ENCODE data around the gene PPFIA1. TPM values are rescaled to one million over a fixed set of nuclear protein-coding genes. Genes with fewer than 3 reads are reported as not detected.

Gene PPFIA1
- total and polyA plus RNA-seq, 2 of the 13 experiments (the other 11 are each of a cell fraction or from before 2014, with no cell fraction given): 29.9 to 45.2 TPM

GRCh38 chr11:70252844-70253243 is 17.6 kb upstream of the PPFIA1 start:
- Histone ChIP-seq H4K20me1 (ENCODE audit: insufficient read depth, low read length) (no peaks in the 10 kb centered on the region), H3K27ac (ENCODE audit: extremely low read length, insufficient read depth, low read length) (no peak overlapping the region), H3K27me3 (ENCODE audit: control insufficient read depth in 1 of 2, insufficient read depth in 2 of 2, low read length in 2 of 2) (peaks cover 0 to 40% of the 10 kb centered on the region in 2 experiments; a peak in 3 of 5 replicates), H3K4me2 (ENCODE audit: low read depth, low read length) (no peak overlapping the region), H2AFZ (ENCODE audit: low read length) (no peak overlapping the region), H3K9ac (ENCODE audit: insufficient read depth, low read depth, low read length) (no peak overlapping the region), H3K79me2 (ENCODE audit: insufficient read depth, low read length) (no peaks in the 10 kb centered on the region), H3K9me3 (ENCODE audit: low read length) (no peaks in the 10 kb centered on the region), H3K4me3 (replicated peaks in 1 of 3; ENCODE audit: insufficient read depth in 1 of 3, low read depth in 2 of 3, low read length in 3 of 3) (no peak overlapping the region), H3K36me3 (replicated peaks in 1 of 2; ENCODE audit: control insufficient read depth in 1 of 2, insufficient read depth in 2 of 2, low read length in 2 of 2) (no peaks in the 10 kb centered on the region), H3K4me1 (ENCODE audit: insufficient read depth, low read length) (peaks cover 6% of the 10 kb centered on the region; the same call in 1 of the 2 replicates)
- FAIRE-seq: no peak
- CTCF ChIA-PET (ENCODE audit: low intra/inter-chr PET ratio, low total read pairs): no interaction called here
- intact Hi-C loops (cut with micrococcal nuclease; ENCODE audit: unreplicated experiment): no loop called here
- in situ Hi-C loops (cut with HindIII; ENCODE audit: extremely low pct_ligation_motif_present, low pct_unique_long_range_greater_than_20kb): no loop called here
- POLR2A ChIA-PET: no interaction called here
- TF ChIP-seq RELA (CRISPR knock-in tag; IDR thresholded peaks at IDR 0.05) (no peak), ZNF337 (CRISPR knock-in tag; IDR thresholded peaks at IDR 0.05; ENCODE audit: borderline replicate concordance, low read depth) (no peak), NR1H2 (CRISPR knock-in tag; IDR thresholded peaks at IDR 0.05; ENCODE audit: borderline replicate concordance, low read depth) (no peak), ZNF260 (CRISPR knock-in tag; IDR thresholded peaks at IDR 0.05; ENCODE audit: borderline replicate concordance, low read depth) (no peak), EZH2 (conservative IDR thresholded peaks at IDR 0.05; ENCODE audit: low read depth, low read length) (no peak), ZFP36L1 (CRISPR knock-in tag; IDR thresholded peaks at IDR 0.05) (no peak), POLR2AphosphoS5 (IDR thresholded peaks at IDR 0.05; ENCODE audit: low read depth, low read length) (no peak), TMF1 (CRISPR knock-in tag; IDR thresholded peaks at IDR 0.05; ENCODE audit: low read depth) (no peak)
- TF ChIP-seq, protein P1, sequence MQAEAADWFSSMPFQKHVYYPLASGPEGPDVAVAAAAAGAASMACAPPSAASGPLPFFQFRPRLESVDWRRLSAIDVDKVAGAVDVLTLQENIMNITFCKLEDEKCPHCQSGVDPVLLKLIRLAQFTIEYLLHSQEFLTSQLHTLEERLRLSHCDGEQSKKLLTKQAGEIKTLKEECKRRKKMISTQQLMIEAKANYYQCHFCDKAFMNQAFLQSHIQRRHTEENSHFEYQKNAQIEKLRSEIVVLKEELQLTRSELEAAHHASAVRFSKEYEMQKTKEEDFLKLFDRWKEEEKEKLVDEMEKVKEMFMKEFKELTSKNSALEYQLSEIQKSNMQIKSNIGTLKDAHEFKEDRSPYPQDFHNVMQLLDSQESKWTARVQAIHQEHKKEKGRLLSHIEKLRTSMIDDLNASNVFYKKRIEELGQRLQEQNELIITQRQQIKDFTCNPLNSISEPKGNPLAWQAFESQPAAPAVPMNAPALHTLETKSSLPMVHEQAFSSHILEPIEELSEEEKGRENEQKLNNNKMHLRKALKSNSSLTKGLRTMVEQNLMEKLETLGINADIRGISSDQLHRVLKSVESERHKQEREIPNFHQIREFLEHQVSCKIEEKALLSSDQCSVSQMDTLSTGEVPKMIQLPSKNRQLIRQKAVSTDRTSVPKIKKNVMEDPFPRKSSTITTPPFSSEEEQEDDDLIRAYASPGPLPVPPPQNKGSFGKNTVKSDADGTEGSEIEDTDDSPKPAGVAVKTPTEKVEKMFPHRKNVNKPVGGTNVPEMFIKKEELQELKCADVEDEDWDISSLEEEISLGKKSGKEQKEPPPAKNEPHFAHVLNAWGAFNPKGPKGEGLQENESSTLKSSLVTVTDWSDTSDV (CRISPR knock-in tag; IDR thresholded peaks at IDR 0.05): no peak
- TF ChIP-seq, protein P2, sequence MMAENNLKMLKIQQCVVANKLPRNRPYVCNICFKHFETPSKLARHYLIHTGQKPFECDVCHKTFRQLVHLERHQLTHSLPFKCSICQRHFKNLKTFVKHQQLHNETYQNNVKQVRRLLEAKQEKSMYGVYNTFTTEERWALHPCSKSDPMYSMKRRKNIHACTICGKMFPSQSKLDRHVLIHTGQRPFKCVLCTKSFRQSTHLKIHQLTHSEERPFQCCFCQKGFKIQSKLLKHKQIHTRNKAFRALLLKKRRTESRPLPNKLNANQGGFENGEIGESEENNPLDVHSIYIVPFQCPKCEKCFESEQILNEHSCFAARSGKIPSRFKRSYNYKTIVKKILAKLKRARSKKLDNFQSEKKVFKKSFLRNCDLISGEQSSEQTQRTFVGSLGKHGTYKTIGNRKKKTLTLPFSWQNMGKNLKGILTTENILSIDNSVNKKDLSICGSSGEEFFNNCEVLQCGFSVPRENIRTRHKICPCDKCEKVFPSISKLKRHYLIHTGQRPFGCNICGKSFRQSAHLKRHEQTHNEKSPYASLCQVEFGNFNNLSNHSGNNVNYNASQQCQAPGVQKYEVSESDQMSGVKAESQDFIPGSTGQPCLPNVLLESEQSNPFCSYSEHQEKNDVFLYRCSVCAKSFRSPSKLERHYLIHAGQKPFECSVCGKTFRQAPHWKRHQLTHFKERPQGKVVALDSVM (CRISPR knock-in tag; IDR thresholded peaks at IDR 0.05): no peak
- TF ChIP-seq, protein P3, sequence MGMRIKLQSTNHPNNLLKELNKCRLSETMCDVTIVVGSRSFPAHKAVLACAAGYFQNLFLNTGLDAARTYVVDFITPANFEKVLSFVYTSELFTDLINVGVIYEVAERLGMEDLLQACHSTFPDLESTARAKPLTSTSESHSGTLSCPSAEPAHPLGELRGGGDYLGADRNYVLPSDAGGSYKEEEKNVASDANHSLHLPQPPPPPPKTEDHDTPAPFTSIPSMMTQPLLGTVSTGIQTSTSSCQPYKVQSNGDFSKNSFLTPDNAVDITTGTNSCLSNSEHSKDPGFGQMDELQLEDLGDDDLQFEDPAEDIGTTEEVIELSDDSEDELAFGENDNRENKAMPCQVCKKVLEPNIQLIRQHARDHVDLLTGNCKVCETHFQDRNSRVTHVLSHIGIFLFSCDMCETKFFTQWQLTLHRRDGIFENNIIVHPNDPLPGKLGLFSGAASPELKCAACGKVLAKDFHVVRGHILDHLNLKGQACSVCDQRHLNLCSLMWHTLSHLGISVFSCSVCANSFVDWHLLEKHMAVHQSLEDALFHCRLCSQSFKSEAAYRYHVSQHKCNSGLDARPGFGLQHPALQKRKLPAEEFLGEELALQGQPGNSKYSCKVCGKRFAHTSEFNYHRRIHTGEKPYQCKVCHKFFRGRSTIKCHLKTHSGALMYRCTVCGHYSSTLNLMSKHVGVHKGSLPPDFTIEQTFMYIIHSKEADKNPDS (CRISPR knock-in tag; IDR thresholded peaks at IDR 0.05): no peak
- TF ChIP-seq, protein P4, sequence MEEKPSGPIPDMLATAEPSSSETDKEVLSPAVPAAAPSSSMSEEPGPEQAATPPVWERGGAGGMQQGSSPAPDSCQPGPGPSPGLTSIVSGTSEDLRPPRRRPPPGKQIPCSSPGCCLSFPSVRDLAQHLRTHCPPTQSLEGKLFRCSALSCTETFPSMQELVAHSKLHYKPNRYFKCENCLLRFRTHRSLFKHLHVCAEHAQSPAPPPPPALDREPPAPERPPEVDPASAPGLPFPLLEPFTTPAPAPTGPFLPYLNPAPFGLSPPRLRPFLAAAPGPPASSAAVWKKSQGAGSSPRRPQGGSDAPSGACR (CRISPR knock-in tag; IDR thresholded peaks at IDR 0.05): no peak
- TF ChIP-seq, protein P5, sequence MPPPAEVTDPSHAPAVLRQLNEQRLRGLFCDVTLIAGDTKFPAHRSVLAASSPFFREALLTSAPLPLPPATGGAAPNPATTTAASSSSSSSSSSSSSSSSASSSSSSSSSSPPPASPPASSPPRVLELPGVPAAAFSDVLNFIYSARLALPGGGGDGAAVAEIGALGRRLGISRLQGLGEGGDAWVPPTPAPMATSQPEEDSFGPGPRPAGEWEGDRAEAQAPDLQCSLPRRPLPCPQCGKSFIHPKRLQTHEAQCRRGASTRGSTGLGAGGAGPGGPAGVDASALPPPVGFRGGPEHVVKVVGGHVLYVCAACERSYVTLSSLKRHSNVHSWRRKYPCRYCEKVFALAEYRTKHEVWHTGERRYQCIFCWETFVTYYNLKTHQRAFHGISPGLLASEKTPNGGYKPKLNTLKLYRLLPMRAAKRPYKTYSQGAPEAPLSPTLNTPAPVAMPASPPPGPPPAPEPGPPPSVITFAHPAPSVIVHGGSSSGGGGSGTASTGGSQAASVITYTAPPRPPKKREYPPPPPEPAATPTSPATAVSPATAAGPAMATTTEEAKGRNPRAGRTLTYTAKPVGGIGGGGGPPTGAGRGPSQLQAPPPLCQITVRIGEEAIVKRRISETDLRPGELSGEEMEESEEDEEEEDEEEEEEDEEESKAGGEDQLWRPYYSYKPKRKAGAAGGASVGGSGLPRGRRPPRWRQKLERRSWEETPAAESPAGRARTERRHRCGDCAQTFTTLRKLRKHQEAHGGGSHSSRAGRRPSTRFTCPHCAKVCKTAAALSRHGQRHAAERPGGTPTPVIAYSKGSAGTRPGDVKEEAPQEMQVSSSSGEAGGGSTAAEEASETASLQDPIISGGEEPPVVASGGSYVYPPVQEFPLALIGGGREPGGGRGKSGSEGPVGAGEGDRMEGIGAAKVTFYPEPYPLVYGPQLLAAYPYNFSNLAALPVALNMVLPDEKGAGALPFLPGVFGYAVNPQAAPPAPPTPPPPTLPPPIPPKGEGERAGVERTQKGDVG (CRISPR knock-in tag; IDR thresholded peaks at IDR 0.05; ENCODE audit: borderline replicate concordance): no peak
- no TSS peak for BruUV-seq (replicated peaks)
- 82% methylated on average over 12 of the region's 12 CpGs for WGBS (ENCODE audit: low lambda C conversion rate)
- no peak for DNase-seq (ENCODE audit: low spot score)
- no peak for ATAC-seq

Measured in HepG2 (cell line).